ENCODE measurements around the gene CLSTN2. TPM values are rescaled to one million over a fixed set of nuclear protein-coding genes. Genes with fewer than 3 reads are reported as not detected.

CLSTN2 gene
- total and polyA plus RNA-seq, 2 donors from 2014 or later, result 2.0 to 12.0 TPM

- TF ChIP-seq CTCF (IDR thresholded peaks at IDR 0.05; ENCODE audit: borderline replicate concordance, extremely low read depth, insufficient read depth), result no peak
- Histone ChIP-seq H3K4me1 (ENCODE audit: control insufficient read depth in 2 of 3, insufficient read depth in 2 of 3, low read depth in 1 of 3, low read length in 3 of 3) (no peaks in the 10 kb centered on the region), H3K27me3 (ENCODE audit: control insufficient read depth, insufficient read depth, low read length) (no peaks in the 10 kb centered on the region), H3K9me3 (ENCODE audit: control insufficient read depth in 2 of 3, insufficient read depth in 1 of 3, low read length in 3 of 3) (no peaks in the 10 kb centered on the region), H3K9ac (ENCODE audit: low read length in 3 of 3) (no peak overlapping the region), H3K27ac (ENCODE audit: low read depth in 2 of 2, low read length in 2 of 2) (no peak overlapping the region), H3K4me3 (ENCODE audit: low read length in 3 of 3) (no peak overlapping the region), H3K36me3 (ENCODE audit: control insufficient read depth in 2 of 3, insufficient read depth in 3 of 3, low read length in 3 of 3) (no peaks in the 10 kb centered on the region)
- intact Hi-C loops (cut with DNase I), result no loop called here
- no peak for DNase-seq
- FAIRE-seq, result no peak
Observed at GRCh38 chr3:140236836-140237501, 302.0 kb downstream of the CLSTN2 start.

- TF ChIP-seq CTCF (IDR thresholded peaks at IDR 0.05; ENCODE audit: borderline replicate concordance, extremely low read depth, insufficient read depth), result no peak
- Histone ChIP-seq H3K27me3 (ENCODE audit: control insufficient read depth, insufficient read depth, low read length) (no peaks in the 10 kb centered on the region), H3K27ac (ENCODE audit: low read depth in 2 of 2, low read length in 2 of 2) (no peak overlapping the region), H3K9me3 (ENCODE audit: control insufficient read depth in 2 of 3, insufficient read depth in 1 of 3, low read length in 3 of 3) (no peaks in the 10 kb centered on the region), H3K36me3 (ENCODE audit: control insufficient read depth in 2 of 3, insufficient read depth in 3 of 3, low read length in 3 of 3) (no peaks in the 10 kb centered on the region), H3K4me3 (ENCODE audit: low read length in 3 of 3) (no peak overlapping the region), H3K9ac (ENCODE audit: low read length in 3 of 3) (no peak overlapping the region), H3K4me1 (ENCODE audit: control insufficient read depth in 2 of 3, insufficient read depth in 2 of 3, low read depth in 1 of 3, low read length in 3 of 3) (peaks cover 0 to 4% (median 4%) of the 10 kb centered on the region in 3 donors)
- intact Hi-C loops (cut with DNase I), result no loop called here
- FAIRE-seq (no peak), DNase-seq (no peak)
Observed at GRCh38 chr3:140238646-140239314, 303.8 kb downstream of the CLSTN2 start.

GRCh38 chr3:140242818-140243276 is 307.9 kb downstream of the CLSTN2 start:
- peaks cover 0 to 4% (median 4%) of the 10 kb centered on the region in 3 donors for H3K4me1 ChIP-seq (ENCODE audit: control insufficient read depth in 2 of 3, insufficient read depth in 2 of 3, low read depth in 1 of 3, low read length in 3 of 3)
- H3K36me3 ChIP-seq (ENCODE audit: control insufficient read depth in 2 of 3, insufficient read depth in 3 of 3, low read length in 3 of 3), result no peaks in the 10 kb centered on the region
- DNase-seq (peak in 3 of 5 donors; percentile 25 to 49 (median 44)), FAIRE-seq (no peak)
- H3K27ac ChIP-seq (ENCODE audit: low read depth in 2 of 2, low read length in 2 of 2), result peak overlapping the region in 1 of 2 donors; percentile 18
- intact Hi-C loops (cut with DNase I), result no loop called here
- H3K27me3 ChIP-seq (ENCODE audit: control insufficient read depth, insufficient read depth, low read length), result no peaks in the 10 kb centered on the region
- H3K9ac ChIP-seq (ENCODE audit: low read length in 3 of 3), result no peak overlapping the region
- no peak overlapping the region for H3K4me3 ChIP-seq (ENCODE audit: low read length in 3 of 3)
- no peaks in the 10 kb centered on the region for H3K9me3 ChIP-seq (ENCODE audit: control insufficient read depth in 2 of 3, insufficient read depth in 1 of 3, low read length in 3 of 3)
- no peak for TF ChIP-seq CTCF (IDR thresholded peaks at IDR 0.05; ENCODE audit: borderline replicate concordance, extremely low read depth, insufficient read depth)

Measured in kidney (tissue), 14 donors.